ENCODE measurements around the gene GAS2L2.

The GAS2L2 gene

GRCh38 chr17:35765086-35765710 lies 12.2 kb upstream of the GAS2L2 start:
- no peak overlapping the region for H3K4me3 ChIP-seq (ENCODE audit: low read length)
- DNase-seq (ENCODE audit: low read depth): no peak
- TF ChIP-seq CTCF (conservative IDR thresholded peaks at IDR 0.05; ENCODE audit: low read depth, low read length): no peak

GRCh38 chr17:35764123-35764991 lies 11.3 kb upstream of the GAS2L2 start:
- peak; percentile 56 for DNase-seq (ENCODE audit: low read depth)
- peak; percentile 87 for TF ChIP-seq CTCF (conservative IDR thresholded peaks at IDR 0.05; ENCODE audit: low read depth, low read length)
- peak overlapping the region; percentile 57 for H3K4me3 ChIP-seq (ENCODE audit: low read length)

DNA sequence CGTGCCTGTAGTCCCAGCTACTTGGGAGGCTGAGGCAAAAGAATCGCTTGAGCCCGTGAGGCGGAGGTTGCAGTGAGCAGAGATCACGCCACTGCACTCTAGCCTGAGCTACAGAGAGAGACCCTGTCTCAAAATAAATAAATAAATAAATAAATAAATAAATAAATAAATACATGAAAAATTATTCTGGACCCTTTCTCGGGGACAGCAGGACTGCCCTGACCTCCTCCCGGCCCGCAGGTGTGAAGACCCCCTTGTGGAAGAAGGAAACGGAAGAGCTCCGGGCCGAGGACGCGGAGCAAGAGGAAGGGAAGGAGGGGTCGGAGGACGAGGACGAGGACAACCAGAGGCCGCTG lies 10.7 kb upstream of the GAS2L2 start:
- TF ChIP-seq CTCF (conservative IDR thresholded peaks at IDR 0.05; ENCODE audit: low read depth, low read length): no peak
- H3K4me3 ChIP-seq (ENCODE audit: low read length): peak overlapping the region; percentile 26
- DNase-seq (ENCODE audit: low read depth): no peak

GRCh38 chr17:35761601-35762000 lies 8.6 kb upstream of the GAS2L2 start:
- H3K4me3 ChIP-seq (ENCODE audit: low read length): no peak overlapping the region
- no peak for DNase-seq (ENCODE audit: low read depth)
- TF ChIP-seq CTCF (conservative IDR thresholded peaks at IDR 0.05; ENCODE audit: low read depth, low read length): no peak

DNA sequence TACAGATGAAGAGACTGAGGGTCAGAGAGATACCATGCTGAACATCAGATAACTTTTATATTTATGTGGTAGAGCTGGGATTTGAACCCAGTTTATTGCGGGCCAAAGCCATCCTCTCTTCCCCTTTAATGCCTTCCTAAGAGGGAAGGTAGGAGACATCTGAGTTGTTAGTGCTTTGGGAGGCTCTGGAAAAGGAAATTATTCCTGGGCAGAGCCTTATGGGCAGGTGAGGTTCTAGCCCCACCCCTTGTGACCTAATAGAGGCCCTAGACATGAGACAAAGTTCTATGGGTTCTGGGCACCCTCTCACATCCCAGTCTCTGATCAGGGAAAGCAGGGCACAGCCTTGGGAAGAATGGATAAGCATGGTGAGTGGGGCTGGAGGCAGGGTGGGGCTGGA lies 7.5 kb upstream of the GAS2L2 start, which contains the start of gene C17orf50:
Gene C17orf50 (plus strand): TSS at position 301 of the 400 bp plus-strand sequence. CDS start 55 bp downstream, at position 356.
- no peak for TF ChIP-seq CTCF (conservative IDR thresholded peaks at IDR 0.05; ENCODE audit: low read depth, low read length)
- DNase-seq (ENCODE audit: low read depth): no peak

GRCh38 chr17:35757243-35757642 lies 4.2 kb upstream of the GAS2L2 start:
- no peak overlapping the region for H3K4me3 ChIP-seq (ENCODE audit: low read length)
- DNase-seq (ENCODE audit: low read depth): no peak
- TF ChIP-seq CTCF (conservative IDR thresholded peaks at IDR 0.05; ENCODE audit: low read depth, low read length): no peak

More for the DNA sequence above, 7.5 kb upstream of the GAS2L2 start, which contains the start of gene C17orf50:
- no peak within 1 kb of the TSS for H3K4me3 ChIP-seq (ENCODE audit: low read length)

Measured in retinal pigment epithelial cell (primary cell).